HG02623 (cell line): ENCODE results near the gene FGD2.
A peak's percentile ranks its signal among the peaks of the same experiment; 100 is the strongest.

Source experiments
- ATAC-seq: cut with Tn5 transposase; IDR thresholded peaks from one replicate; pipeline ENCODE4 v1.9.1; 2021; ENCODE audit warnings: moderate library complexity; ENCODE audit not compliant: unreplicated experiment

FGD2 gene

DNA sequence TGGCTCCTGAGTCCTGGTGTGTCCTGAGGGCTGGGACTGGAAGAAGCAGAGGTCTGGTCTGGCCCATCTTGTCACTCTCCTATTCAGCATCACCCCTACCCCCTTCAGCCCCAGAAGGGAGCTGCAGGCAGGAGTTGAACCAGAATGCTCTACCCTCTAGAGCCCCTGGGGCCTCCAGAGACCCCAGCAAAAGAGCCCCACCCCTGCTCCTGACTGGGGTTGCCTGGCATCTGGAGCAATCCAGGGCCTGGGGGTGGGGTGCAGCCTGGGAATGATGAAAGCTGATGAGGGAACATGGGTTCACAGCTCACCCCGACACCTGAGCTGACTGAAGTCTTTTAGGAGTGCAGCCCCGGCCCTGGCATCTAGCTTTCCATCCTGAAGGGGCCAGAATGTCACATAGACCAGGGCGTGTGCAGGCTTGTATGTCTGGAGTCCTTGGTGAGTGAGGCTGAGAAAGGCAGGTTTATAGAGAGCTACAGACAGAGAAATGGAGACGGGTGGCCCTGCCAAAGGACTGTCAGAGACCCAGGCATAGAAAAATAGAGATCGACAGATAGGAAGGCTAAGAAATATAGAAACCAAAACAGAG, 12.2 kb downstream of the FGD2 start:
- no peak for ATAC-seq

DNA sequence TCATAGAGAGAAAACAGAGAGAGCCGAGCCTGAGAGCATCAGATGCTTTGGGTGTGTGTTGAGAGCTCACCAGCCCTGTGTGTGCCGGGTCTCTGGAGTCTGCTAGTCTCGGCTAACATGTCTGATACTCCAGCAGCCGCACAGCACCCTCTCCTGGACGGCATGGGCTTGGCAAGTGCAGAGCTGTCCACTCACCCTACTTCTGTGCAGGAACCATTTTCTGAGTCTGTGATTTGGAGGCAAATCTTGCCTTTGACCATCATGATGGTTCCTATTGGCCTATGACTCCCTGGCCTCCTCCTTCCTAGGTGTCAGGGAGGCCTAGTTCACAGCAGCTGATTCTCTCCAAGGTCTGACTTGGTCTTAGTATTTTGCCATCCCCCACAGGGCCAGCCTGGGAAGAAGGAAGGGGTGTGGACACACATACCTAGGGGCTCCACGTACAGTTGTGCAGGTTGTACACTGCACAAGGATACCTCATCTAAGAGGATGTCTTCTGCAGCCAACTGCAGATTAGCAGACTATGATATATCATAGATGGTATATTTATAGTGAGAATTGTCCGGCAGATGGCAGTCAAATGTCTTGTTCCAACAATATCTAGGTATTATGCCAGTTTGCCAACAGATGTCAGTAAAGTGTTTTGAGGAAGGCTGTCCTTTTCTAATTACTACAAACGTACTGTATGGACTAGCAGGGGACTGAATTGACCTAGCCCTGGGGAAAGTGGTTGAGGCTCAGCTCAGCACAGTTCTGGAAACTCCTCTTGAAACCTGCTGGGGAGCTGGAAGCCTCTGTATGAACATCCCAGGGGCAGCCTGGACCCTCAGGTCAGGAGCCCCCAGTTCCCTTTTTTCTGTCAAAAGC, 13.0 kb downstream of the FGD2 start:
- peak; percentile 84 for ATAC-seq

DNA sequence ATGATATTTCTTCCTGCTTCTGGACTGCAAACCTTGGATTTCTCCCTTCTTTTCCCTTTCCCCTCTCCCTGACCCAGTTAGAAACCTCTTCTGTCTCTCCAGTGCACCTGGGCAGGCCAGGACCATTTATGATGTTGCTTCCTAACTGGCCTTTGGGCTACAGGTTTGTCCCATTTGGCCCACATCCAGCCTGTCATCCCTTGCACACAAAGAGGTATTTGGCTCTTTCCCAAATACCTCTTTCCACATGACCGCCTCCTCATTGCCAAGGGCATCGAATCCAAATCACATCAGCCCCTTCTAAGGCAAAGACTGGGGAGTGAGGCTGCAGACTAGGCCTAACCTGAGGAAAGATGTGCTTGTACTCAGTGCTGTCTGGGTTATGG, 13.6 kb downstream of the FGD2 start:
- no peak for ATAC-seq

DNA sequence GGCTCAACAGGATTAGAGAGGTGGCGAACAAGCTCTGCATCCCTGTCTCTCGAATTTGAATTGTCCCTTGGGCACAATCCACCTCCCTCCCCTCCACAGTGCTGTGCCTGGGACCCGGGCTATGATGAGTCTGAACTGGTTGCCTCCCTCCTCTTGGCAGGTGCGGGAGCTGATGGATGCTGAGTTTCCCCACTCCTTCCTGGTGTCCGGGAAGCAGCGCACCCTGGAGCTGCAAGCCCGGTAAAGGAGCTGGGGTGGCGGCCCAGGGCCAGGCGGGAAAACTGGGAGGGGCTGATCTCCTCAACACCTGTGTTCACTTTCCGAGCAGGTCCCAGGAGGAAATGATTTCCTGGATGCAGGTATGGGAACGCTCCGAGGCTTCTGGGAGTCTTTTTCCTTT, 14.9 kb downstream of the FGD2 start:
- no peak for ATAC-seq

DNA sequence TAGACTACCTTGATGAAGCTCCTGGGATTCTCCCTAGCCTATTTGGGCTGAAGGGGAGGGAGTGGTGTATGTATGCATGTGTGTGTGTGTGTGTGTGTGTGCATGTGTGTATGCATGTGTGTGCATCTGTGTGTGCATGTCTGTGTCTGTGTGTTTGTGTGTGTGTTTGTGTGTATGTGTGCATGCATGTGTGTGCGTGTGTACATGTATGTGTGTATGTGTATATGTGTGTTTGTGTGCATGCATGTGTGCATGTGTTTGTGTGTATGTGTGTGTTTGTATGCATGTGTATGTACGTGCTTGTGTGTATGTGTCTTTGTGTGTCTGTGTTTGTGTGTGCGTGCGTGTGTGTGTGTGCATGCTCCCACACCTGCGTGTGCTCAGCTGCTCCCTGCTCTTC, 15.4 kb downstream of the FGD2 start:
- no peak for ATAC-seq

DNA sequence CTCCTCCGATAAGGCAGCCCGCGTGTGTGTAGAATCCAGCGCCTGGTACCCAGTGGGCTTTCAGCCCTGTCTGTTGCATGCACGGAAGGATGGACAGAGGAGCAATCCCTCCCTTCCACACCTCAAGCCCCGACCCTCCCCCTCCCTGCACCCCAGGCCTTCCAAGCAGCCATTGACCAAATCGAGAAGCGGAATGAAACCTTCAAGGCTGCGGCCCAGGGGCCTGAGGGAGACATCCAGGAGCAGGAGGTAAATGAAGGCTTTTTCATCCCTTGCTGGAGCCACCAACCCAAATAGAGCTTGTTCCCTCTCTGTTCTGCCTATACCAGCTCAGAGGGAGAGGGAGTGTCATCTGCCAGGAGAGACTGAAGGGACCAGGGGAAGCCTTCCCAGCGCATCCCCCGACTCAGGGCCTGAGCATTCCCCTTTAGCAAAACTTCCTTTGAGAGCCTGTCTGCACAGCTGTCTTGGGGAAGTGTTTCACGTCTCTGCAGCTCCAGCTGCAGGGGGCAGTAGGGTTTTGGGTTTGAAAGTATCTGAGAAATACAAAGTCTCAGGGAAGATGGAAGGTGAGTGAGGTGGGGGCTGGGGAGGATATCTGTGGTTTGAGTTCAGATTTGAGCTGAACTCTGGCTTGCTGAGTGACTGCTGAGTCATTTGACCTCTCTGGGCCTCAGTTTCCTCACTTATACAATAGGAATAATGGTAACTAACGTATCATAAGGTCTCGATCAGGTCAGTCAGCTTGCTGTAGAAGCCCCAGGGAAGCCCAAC, 16.1 kb downstream of the FGD2 start:
- no peak for ATAC-seq

DNA sequence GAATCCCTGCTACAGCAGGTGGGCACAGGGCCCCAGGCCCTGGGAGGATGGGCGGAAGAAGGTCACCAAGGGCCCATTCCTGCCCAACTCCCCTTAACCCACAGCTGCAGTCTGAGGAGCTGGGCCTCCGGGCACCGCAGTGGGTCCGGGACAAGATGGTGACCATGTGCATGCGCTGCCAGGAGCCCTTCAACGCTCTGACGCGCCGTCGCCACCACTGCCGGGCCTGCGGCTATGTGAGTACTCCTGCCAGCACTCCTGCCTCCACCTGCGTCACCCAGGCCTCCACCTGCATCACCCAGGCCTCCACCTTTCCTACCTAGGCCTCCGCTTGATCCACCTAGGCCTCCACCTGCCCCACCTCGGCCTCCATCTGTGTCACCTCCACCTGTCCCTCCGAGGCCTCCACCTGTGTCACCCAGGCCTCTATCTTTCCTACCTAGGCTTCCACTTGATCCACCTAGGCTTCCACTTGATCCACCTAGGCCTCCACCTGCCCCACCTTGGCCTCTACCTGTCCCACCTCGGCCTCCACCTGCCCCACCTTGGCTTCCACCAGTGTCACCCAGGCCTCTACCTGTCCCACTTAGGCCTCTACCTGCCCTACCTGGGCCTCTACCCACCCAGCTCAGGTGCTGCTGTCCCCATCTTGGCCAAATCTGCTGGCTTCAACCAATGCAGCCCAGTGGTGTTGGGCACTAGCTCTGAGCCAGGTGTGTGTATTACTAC, 16.8 kb downstream of the FGD2 start:
- no peak for ATAC-seq

DNA sequence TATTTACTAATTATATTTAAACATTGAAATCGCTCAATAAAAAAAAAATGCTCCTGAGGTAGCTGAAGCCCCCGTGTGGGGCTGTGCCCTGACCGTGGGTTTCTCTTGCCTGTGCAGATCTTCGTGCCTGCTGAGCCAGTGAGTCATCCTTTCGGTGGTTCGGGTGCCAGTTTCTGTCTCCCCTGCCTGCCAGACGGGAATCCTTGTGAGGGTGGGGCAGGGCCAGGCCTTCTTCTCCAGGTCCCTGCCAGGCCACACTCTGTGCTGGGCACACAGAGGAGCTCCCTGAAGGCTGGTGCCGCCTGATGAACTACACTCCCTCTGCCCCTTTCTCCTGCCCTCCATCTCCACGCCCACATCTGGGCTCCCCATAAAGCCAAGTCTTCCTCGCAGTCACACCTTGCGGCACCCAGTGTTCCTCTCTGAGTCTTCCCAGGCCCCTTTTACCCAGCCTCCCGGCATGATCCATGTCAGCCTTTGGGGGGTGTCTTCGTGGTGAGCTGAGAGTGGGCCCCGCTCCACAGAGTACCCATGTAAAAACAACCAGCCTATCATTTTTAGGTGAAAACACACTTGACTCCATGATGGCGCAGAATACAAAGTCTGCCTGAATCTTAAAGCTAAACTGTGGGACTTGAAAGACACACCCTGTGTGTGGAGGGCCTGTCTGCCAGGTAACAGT, 19.3 kb downstream of the FGD2 start:
- ATAC-seq, result no peak

DNA sequence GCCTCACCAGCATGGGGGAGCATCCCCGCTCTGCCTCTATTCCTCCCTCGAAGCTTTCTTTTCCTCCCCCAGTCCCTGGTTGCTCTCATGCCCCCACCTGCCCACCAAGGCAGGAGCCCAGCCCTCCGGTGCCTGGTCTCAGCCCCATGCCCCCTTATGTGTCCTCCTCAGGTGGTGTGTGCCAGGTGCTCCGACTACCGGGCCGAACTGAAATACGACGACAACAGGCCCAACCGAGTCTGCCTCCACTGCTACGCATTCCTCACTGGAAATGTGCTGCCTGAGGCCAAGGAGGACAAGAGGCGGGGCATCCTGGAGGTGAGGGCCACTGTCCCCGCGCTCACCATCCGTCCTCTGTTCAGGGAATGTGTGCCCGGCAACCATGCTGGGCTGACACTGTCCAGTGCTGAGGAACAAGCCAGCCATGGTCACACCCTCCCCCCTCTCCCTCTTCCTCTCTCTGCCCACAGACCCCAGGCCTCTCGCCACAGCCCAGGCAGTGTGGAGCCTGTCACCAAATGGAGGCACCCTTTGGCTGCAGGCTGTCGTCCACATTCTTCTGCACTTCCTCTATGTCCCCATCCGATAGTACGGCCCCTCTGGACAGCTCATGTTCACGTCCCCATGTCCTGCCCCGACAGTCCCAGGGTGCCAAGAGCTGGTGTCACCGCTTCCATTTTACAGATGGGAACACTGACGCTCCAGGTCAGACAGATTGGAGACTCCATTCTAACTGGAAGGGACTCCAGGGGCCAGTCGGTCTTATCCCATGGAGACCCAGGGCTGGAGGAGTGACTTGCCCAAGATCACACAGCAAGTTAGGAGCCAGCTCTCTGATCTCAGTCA, 20.4 kb downstream of the FGD2 start:
- ATAC-seq, result no peak

DNA sequence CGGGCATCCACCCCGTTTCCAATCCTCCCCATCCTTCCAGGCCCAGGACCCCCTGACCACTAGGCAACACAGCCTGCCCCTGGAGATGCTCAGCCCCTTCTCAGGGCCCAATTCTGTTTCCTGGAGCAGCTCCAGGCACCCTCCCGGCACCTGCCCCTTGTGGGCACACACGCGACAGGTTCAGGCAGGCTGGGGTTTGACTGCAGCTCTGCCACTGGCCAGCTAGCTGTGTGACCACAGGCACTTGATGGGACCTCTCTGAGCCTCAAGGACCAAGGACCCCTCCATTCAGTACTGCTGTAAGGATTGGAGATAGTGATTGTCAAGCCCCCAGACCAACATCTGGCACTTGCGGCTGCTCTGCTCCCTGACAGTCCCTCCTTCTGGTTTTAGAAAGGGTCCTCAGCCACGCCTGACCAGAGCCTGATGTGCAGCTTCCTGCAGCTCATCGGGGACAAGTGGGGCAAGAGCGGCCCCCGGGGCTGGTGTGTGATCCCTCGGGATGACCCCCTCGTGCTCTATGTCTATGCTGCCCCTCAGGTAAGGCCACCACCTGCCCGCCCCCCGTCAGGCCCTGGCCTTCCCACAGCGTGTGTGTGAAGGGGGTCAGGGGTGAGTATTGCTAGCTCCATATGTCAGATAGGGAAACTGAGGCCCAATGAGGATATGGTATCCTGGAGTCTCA, 21.7 kb downstream of the FGD2 start:
- no peak for ATAC-seq

DNA sequence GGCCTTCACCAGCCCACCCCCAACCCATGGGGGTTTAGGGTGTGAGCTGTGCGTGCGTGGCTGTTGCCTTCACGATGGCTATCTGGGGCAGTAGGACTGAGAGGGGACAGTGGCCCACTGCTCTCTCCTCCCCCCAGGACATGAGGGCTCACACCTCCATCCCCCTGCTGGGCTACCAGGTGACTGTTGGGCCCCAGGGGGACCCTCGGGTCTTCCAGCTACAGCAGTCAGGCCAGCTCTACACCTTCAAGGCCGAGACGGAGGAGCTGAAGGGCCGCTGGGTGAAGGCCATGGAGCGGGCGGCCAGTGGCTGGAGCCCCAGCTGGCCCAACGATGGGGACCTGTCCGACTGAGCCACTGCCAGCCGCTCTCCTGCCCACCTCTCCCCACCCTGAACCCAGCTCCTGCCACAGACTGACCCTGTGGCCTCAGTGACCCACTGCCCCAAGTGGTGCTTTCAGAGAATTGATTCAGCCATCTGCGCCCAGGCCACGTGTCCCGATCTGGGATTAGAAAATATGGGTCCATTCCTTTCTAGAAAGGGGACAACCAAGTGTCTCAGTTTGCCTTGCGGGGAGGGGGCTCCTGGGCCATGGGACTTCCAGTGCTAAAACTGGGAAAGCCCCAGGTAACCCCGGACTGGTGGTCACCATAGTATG, 22.5 kb downstream of the FGD2 start:
- ATAC-seq, result no peak

DNA sequence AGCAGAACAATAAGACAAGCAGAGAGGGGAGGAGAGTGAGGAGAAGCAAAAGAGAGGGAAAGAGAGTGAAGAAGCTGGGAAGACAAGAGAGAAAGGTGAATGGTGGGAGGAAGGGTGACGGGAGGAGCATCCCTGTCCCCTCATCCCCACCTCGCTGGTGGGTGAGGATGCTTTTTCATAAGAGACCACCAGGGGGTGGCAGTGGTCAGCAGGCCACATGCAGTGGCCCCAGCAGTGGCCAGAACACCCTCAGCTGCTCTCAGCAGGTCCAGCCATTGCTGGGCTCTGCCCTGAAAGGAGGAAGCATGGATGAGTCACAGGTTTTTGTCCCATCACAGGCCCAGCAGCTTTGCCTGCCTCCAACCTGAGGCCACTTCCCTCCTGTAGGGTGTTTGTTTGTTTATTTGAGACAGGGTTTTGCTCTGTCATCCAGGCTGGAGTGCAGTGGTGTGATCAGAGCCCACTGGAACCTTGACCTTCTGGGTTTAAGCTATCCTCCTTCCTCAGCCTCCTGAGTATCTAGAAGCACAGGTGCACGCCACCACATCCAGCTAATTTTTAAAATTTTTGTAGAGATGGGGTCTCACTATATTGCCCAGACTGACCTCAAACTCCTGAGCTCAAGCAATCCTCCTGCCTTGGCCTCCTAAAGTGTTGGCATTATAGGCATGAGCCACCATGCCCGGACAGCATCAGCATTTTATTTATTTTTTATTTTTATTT, 24.0 kb downstream of the FGD2 start:
- no peak for ATAC-seq

DNA sequence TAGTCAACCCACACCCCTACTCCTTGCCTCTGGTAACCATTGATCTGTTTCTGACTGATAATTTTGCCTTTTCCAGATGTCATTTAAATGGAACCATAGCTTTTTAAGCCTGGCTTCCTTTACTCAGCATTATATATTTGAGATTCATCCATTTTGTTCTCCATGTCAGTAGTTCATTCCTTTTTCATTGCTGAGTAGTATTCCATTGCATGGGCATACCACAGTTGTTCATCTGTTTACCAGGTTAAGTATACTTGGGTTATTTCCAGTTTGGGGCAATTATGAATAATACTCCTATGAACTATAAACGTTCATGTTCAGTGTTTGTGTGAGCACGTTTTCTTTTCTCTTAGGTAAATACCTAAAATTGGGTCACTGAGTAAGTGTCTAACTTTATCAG, 25.1 kb downstream of the FGD2 start:
- ATAC-seq, result no peak

DNA sequence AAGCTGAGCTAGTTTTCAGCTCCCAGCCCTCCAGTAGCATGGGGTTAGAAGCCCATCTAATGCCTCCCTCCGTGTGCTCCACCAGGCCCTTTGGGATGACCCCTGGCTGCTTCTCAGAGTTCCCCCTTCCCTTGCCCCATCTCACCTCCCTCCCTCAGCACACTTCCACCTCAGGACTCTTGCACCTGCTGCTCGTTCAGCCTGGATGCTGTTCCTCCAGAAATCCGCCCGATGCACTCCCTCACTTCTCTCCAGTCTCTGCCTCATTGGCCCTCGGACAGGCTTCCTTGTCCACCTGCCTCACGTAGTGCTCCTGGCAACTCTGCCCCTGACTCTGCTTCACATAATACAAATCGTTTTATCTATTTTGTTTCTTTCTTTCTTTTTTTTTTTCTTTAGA, 26.8 kb downstream of the FGD2 start:
- ATAC-seq, result no peak

DNA sequence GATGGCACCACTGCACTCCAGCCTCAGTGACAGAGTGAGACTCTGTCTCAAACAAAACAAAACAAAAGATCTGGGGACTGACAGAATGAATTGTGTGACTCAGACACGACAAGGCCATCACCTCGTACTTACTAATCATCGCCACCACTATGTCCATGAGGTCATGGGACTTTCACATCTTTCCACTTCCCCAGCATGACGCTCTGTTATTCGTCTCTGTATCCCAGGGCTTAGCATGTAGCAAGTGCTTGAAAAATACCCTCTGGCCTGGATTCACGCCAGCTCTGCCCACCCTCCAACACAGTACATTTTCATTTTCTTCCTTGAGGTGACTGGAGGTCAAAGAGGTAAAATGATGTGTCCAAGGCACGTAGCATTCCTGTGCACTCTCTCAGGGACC, 27.8 kb downstream of the FGD2 start:
- no peak for ATAC-seq

DNA sequence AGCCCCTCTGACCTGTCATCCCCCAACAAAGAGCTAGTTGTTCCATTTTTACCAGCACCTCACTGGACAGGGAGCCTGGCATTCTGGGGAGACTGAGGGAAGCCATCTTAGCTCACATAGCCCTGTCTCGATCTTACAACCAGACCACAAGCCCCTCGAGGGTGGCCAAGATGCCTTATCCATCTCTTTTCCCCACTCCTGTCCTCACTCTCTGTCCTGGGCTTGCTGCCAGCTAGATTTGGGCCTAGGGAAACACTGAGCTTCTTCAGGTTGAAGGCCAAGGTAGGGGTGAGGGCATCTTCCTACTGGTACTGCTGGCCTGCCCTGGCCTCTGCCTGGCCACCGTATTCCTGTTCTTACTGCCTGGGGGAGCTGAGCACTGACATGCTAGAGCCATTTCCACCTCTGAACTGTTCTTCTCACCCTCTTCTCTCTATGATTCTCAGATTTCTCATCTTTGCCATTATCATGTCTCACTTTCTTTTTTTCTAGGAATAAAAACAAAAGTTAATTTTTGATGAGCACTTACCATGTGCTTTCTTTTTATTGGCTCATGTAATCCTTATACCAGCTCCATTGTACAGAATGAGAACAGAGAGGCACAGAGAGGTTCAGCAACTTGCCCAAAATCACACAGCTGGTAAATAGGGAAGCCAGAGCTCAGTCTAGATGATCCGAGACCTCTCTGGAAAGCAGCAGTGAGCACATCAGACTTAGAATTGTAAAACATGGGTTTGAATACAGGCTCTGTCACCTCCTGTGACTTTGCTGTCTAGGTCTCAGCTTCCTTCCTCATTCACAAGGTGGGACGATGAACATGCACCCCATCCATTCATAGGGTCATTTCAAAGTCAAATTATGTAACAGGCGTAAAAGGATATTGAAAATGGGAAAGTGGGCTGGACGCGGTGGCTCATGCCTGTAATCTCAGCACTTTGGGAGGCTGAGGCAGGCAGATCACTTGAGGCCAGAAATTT, 28.7 kb downstream of the FGD2 start:
- ATAC-seq, result no peak

DNA sequence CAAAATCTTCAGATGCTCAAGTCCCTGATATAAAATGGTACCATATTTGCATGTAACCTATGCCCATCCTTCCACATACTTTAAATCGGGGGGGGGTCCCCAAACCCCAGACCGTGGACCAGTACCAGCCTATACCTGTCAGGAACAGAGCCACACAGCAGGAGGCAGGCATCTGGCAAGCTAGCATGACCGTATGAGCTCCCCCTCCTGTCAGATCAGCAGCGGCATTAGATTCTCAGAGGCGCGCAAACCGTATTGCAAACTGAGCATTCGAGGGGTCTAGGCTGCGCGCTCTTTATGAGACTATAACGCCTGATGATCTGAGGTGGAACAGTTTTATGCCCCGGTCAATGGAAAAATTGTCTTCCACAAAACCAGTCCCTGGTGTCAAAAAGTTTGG, 30.7 kb downstream of the FGD2 start:
- no peak for ATAC-seq
